HG03196 (cell line): Measurements from ENCODE around the gene ROCK1.
"Not testable (repeated sequence)": the region's sequence is repeated elsewhere in the genome, so short reads cannot be mapped to it uniquely, and the experiment has no call there.

ENCODE experiments used
- ATAC-seq: cut with Tn5 transposase; IDR thresholded peaks from one replicate; pipeline ENCODE4 v1.9.1; 2021; ENCODE audit not compliant: unreplicated experiment

ROCK1 gene

GRCh38 chr18:21111346-21112139 is at the start of gene ROCK1:
Gene ROCK1 (minus strand): TSS chr18:21111813. CDS start chr18:21110910, 903 bp downstream.
- ATAC-seq: peak; percentile 95

- ATAC-seq: no peak
These were observed 43.8 kb upstream of the ROCK1 start for GRCh38 chr18:21155443-21155842.

GRCh38 chr18:21146016-21146415 is 34.4 kb upstream of the ROCK1 start:
- ATAC-seq: no peak

GRCh38 chr18:21145371-21145770 is 33.8 kb upstream of the ROCK1 start:
- no peak for ATAC-seq

- ATAC-seq: no peak
These were observed 30.2 kb upstream of the ROCK1 start for GRCh38 chr18:21141668-21142422.

- not testable (repeated sequence) for ATAC-seq
These were observed 26.3 kb upstream of the ROCK1 start for GRCh38 chr18:21137719-21138488.

- no peak for ATAC-seq
These were observed 23.3 kb upstream of the ROCK1 start for GRCh38 chr18:21134895-21135294.

GRCh38 chr18:21132398-21132918 is 20.8 kb upstream of the ROCK1 start:
- no peak for ATAC-seq

GRCh38 chr18:21131698-21132227 is 20.1 kb upstream of the ROCK1 start:
- ATAC-seq: no peak

- no peak for ATAC-seq
These were observed 18.1 kb upstream of the ROCK1 start for GRCh38 chr18:21129566-21130216.

- ATAC-seq: no peak
These were observed 11.8 kb upstream of the ROCK1 start for GRCh38 chr18:21123290-21123926.

- ATAC-seq: no peak
These were observed 7.2 kb upstream of the ROCK1 start for GRCh38 chr18:21118806-21119205.

GRCh38 chr18:21117409-21118131 is 6.0 kb upstream of the ROCK1 start:
- ATAC-seq: no peak

- ATAC-seq: no peak
These were observed 4.2 kb upstream of the ROCK1 start for GRCh38 chr18:21115519-21116411.

- no peak for ATAC-seq
These were observed 1.0 kb upstream of the ROCK1 start for GRCh38 chr18:21112543-21113105.

GRCh38 chr18:21112140-21112473 is 494 bp upstream of the ROCK1 start:
- no peak for ATAC-seq

- peak; percentile 32 for ATAC-seq
These were observed 784 bp downstream of the ROCK1 start for GRCh38 chr18:21110713-21111345.
